Kasumi-1 (cell line): ENCODE data around the gene SCRT2.
"Not testable (repeated sequence)": the region's sequence is repeated elsewhere in the genome, so short reads cannot be mapped to it uniquely, and the experiment has no call there.

Source experiments
- DNase-seq, 2 experiments: peaks; one replicate each; lab custom pipeline; 2025; lab: John Stamatoyannopoulos, UW

SCRT2 gene

DNA sequence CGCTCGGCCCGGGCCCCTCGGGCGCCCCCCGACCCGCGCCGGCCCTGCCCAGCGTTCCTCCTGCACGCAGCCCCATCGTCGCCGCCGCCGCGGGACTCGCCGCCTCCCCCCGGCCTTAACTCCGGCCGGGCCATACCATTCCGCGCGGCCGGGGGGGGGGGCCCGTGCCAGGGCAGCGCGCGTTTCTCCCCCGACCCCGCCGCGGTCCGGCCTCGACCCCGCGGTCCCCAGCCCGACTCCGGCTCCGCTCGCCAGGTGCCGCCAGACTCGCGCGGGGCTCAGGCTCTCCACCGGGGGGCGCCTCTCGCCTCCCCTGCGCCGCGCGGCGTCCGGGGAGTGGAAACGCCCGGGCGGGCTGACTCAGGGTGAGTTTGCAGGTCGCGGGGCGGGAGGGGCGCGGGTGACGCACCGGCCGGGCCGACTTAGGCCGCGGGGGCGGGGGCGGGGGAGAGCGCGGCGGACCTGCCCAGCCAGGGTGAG is 22.5 kb downstream of the SCRT2 start, which contains the start of gene SRXN1:
Gene SRXN1, minus strand, starts transcription at position 91 of the 480 bp plus-strand sequence. Its CDS starts 15 bp downstream, at position 76.
- DNase-seq, result peak; percentile 48 to 50

DNA sequence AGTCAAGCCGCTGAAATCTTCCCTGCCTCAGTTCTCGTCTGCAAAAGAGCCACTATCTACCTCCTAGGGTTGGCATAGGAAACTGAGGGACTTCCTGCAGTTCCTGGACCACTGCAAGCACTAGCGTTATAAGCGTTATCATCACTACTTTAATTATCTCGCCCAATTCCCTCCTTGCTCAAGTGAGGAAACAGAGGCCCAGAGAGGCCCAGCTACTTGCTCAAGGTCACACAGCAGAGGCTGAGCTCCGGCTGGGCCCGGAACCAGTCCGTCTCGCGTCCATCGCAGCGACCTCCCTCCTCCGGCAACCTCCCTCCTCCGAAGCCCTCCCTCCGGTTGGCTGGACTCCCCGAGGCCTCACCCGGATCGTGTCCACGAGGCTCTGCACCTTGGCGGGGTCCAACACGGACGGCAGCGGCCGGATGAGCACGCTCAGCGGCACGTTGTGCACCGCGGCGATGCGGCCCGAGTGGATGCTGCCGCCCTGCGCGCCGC is 22.9 kb downstream of the SCRT2 start:
- DNase-seq, result no peak

DNA sequence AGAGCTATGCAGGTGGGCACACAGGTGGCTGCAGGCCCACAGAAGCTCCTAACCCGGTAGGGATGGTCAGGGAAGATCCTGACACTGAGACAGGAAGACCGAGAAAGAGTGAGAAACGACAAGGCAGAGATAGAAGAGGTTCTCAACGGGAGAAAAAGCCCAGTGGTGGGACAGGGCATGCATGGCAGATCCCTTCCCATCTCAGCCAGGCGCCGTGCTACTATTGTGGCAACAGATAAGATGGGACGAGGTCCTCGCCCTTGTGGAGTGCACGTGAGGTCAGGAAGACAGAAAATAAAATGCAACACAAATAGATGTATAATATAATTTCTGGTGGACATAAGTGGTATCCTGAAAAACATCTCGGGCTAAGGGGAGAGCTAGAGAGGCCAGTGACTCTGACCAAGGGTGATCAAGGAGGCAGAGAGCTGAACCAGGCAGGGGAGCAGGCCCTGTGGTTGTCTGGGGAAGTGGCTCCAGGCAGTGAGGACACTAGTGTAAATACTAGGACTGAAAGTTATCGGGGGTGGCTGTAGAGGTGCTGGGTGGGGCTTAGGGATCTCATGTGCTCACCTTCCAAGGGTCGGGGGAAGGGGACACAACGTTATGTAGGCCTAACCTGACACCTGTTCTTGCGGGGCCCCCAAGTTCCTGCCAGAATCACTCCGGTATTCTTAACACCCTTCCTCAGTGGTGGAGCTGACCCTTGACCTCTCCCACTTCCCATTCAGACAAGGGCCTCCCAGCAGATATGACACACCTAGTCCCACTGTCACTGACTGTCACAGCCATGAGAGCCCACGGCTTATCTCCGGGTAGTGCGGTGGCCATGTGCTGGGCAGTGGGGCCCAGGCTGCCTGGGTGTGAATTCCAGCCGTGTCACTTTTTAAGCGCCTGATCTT is 23.6 kb downstream of the SCRT2 start:
- peak; percentile 19 to 29 for DNase-seq

DNA sequence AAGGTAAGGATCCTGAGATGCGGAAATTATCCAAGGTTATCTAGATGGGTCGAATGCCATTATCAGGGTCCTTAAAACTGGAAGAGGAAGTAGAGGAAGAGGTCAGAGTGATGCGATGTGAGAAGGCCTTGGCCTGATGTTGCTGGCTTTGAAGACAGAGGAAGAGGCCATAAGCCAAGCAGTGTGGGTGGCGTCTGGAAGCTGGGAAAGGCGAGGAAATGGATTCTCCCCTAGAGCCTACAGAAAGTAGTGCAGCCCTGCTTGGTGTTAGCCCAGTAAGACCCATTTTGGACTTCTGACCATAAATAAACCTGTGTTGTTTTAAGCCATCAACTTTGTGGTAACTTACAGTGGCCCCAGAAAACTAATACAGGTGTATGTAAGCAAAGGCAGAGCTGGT is 24.6 kb downstream of the SCRT2 start:
- DNase-seq, result no peak

DNA sequence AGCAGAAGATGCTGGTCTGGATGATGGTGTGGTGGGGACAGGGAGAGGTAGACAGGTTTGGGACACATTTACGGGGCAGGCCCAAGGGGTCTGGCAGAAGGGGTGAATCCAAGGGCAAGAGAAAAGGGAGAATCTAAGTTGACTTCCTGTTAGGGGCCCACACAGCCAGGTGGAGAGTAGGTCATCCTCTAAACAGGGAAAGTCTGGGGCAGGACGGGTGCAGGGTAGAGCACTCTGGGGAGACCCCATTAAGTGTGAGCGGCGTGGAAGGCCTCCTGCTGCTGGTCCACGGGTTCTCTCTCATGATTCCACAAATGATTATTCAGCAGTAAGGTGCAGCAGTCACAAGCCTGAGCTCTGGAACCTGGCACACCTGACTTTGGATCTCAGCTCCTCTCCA is 25.3 kb downstream of the SCRT2 start:
- DNase-seq, result no peak

DNA sequence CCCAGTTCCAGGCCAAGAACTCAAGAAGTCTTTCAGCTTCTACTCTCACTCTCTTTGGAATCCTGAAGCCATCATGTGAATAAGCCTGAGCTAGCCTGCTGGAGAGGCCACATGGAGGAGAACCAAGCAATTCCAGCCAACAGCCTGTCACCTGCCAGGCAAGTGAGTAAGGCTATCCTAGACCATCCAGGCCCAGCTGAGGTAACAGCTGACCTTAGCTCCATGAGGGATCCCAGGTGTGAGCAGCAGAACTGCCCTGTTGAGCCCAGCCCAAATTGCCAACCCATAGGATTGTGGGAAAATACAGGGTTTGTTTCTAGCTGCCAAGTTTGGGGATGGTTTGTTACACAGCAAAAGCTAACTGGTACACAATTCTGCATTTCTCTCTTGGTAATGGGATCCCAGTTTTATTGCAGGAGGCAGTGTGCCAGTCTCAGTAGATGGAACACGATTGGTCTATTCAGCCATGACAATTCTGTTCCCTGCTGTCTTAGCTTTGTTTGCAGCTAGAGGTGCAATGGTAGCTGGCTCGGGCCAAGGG is 28.1 kb downstream of the SCRT2 start:
- DNase-seq, result no peak

DNA sequence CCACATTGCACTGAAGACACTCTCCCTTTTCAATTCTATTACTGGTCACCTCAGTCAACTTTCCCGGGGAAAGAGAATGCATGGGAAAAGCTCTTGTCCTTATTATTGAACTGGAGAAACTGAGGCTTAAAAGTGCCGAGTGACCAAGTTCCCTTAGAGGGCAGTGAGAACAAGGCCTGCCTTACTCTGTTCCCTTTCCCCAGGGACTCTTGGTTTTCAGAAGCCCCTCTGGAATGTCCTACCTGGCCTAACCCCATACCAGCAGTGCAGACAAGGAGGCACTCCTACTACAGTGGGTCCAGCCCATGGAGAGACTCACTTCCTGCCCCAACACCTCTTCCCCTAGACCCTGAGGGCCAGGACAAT is 28.8 kb downstream of the SCRT2 start:
- no peak for DNase-seq

DNA sequence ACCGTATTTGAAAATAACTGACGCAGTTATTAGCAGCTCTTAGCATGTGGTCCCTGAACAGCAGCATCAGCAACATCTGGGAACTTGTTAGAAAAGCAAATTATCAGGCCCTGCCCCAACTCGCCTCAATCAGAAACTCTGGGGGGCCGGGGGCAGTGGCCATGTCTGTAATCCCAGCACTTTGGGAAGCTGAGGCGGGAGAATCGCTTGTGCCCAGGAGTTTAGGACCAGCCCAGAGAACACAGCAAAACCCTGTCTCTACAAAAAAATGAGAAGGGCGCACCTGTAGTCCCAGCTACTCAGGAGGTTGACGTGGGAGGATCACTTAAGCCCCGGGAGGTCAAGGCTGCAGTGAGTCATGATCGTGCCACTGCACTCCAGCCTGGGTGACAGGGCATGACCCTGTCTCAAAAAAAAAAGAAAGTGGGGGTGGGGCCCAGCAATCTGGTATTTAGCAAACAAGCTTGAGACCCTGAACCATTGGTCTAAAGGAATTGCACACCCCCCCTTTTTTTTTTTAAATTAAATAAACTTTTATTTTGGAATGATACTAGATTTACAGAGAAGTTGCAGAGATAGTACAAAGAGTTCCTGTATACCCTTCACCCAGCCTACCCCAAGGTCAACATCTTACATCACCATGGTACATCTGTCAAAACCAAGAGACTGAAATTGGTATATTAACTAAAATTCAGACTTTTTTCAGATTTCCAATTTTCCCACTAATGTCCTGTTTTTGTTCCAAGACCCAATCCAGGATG is 29.3 kb downstream of the SCRT2 start:
- DNase-seq, result no peak

DNA sequence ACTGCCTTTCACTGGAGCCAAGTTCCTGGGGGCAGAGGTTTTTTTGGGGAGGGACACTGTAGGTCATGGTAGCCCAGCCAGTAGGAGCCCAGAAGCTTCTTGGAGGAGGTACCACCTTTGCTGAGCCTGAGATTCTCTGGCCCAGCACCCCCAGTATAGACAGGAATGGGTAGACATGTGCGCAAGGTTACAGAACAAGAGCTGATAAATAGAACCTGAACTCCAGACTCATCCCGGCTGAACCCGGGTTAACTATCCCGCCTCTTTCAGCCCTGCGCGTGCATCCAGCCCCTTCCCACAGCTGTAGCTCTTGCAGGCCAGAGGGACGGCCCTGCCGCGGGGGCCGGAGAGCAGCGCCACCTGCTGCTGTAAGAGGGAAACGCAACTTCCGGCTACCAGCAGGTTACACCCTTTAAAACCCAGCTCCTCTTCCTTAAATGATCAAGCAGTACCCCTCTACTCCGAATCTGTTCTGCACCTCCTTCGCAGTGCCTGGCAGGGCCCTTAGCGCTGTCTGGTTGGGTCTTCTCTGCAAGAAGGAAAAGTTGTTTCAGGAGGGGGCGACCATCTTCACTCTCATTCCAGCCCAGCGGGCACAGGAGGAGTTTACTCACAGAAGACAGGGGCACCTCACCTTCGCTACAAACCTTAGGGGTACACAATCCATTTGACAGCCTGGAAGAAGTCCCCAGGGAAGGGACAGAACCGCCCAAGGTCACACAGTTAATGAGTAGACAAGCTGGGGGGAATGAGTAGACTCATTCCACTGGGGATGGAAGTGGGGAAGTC is 30.1 kb downstream of the SCRT2 start:
- peak; percentile 69 to 76 for DNase-seq

DNA sequence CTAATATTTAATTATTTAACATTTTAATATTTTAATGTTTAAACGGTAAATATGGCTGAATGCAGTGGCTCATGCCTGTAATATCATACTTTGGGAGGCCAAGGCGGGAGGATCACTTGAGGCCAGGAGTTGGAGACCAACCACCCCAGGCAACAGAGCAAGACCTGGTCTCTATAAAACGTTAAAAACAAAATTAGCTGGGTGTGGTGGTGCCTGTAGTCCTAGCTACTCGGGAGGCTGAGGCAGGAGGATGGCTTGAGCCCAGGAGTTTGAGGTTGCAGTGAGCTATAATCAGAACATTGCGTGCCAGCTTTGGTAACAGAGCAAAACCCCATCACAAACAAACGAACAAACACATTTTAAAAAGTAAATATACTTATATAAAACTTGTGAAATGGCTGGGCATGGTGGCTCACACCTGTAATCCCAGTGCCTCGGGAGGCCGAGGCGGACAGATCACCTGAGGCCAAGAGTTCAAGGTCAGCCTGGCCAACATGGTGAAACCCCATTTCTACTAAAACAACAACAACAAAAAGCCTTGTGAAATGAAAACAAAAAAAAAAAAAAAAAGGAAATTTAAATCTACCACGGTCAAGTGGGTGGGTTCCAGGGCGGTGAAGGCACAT is 30.8 kb downstream of the SCRT2 start:
- no peak for DNase-seq

DNA sequence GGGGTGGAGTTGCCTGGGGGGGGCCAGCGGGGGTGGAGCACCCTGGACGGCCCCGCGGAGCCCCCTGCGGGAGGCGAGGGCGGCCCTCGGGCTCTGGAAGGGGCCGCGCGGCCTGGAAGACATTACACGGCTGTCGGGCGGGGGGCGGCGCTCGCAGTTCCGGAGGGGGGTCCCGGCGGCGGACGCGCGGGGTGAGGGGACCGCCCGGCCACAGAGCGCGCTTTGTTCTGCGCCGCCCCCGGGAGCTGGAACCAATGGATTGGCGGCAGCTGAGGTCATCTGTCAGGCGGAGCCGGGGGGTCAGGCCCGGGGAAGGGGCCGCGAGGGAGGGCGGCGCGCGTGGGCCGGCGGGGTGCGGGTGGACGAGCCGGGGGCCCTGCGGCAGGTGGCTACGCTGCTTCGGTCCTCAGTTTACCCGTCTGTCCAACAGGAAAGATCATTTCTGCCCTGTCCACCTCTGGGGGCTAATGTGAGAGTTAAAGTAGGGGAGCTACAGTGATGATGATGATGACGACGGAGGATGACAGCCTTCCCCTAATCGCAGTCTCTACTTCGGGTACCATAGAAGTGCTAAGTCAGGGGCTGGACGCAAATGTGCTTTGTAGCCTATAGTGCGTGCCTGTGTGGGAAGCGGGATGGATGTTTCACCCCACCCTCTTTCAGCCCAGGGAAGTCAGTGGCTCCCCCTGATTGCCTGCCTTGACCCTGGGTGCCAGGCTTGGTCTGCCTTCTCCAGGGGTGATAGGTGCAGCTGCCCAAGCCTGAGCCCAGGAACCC is 33.0 kb downstream of the SCRT2 start:
- no peak for DNase-seq

DNA sequence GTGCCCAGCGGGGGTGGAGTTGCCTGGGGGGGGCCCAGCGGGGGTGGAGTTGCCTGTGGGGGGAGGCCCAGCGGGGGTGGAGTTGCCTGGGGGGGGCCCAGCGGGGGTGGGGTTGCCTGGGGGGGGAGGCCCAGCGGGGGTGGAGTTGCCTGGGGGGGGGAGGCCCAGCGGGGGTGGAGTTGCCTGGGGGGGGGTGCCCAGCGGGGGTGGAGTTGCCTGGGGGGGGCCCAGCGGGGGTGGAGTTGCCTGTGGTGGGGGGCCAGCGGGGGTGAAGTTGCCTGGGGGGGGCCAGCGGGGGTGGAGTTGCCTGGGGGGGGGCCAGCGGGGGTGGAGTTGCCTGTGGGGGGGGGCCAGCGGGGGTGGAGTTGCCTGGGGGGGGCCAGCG is 33.6 kb downstream of the SCRT2 start:
- not testable (repeated sequence) for DNase-seq

DNA sequence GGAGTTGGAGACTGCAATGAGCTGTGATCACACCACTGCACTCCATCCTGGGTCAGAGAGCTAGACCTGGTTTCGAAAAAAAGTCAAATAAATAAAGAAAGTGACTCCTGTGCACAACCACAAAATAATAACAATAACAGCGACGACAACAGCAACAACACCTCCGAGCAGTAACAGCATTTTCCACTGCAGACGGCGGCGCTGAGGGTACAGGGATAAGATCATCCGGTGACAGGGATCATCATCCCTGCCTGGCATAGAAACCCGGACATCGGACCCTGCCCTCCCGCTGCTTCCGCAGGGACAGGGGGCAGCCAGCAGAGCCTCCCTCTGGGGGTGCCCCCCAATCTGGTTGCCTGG is 34.1 kb downstream of the SCRT2 start:
- DNase-seq, result no peak

DNA sequence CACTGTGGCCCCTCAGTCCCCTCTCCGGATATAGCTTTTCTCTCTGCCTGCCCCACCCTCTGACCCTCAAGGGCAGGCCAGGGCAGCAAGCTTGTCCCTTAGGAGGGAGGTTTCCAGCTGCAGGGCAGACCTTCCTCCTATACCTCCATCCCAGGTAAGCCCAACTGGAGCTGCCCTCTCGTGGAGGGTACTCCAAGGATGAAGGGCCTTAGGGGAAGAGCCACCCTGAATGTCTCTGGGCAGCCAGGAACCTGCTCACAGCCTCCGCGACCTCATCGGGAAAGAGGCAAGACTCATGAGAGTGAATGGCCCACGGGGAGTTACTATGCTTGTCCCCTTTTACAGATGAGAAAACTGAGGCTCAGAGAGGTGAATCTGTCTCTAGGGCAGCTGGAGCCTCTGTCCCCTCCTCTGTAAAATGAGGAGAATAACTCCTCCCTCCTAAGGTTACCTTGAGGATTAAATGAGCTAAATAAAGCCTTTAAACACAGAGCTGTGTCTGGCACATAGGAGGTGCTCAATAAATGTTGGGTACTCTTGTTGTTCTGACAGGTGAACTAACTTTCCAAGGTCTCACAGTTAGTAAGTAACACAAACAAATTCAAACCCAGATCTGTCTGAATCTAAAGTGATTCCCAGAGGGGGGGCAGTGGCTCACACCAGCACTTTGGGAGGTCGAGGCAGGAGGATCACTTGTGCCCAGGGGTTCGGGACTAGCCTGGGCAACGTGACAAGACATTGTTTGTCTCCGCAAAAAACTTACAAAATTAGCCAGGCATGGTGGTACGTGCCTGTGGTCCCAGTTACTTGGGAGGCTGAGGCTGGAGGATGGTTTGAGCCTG is 34.7 kb downstream of the SCRT2 start:
- DNase-seq, result no peak

DNA sequence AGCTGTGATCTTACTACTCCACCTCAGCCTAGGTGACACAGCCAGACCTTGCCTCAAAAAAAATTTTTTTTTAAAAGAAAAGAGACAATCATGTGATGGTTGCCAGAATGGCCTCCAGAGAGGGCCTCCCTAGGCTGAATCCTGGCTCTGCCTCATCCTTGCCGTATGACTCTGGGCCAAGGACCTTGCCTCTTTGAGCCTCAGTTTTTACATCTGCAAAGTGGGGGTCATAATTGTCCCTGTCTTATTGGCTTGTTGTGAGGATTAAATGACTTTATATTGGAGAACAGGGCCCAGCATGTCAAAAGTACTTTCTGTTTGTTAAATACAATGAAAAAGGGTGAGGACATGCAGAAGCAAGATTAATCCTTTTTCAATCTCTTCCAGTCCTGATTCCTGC is 37.0 kb downstream of the SCRT2 start:
- no peak for DNase-seq

DNA sequence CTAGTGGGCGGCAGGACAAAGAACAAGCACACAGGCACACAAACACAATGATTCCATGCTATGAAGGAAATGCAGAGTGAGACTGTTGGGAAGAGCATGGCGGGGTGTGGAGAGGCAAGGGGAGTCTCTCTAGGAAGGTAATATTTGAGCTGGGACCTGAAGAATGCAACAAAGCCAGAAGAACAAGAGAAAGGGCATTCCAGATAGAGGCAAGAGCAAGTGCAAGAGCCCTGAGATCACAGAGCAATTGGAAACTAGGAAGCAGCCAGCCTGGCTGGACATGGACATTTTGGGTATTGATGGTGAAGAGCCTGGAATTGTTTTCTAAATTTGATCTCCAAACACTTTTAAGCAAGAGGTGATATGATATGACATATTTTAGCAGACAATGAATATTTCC is 38.0 kb downstream of the SCRT2 start:
- DNase-seq, result no peak

DNA sequence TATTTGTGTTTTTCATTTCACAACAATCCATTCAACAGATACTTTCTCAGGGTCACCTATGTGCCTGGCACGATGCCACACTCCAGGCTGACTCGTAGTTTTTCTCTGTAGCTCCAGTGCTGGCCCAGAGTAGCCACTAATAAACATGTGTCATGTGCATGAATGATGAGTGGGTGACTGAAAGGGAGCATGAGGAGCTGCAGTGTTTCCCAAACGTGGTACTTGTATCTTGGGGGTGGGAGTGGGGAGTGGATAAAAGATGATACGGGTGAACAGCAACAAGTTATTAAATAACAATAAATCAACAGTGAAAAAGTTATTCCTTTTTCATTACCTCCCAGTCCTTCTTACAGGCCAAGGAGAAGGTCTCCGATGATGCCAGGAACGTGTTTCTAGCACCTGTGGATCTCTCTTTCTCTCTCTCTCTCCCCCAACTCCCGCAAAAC is 39.7 kb downstream of the SCRT2 start:
- DNase-seq, result no peak

DNA sequence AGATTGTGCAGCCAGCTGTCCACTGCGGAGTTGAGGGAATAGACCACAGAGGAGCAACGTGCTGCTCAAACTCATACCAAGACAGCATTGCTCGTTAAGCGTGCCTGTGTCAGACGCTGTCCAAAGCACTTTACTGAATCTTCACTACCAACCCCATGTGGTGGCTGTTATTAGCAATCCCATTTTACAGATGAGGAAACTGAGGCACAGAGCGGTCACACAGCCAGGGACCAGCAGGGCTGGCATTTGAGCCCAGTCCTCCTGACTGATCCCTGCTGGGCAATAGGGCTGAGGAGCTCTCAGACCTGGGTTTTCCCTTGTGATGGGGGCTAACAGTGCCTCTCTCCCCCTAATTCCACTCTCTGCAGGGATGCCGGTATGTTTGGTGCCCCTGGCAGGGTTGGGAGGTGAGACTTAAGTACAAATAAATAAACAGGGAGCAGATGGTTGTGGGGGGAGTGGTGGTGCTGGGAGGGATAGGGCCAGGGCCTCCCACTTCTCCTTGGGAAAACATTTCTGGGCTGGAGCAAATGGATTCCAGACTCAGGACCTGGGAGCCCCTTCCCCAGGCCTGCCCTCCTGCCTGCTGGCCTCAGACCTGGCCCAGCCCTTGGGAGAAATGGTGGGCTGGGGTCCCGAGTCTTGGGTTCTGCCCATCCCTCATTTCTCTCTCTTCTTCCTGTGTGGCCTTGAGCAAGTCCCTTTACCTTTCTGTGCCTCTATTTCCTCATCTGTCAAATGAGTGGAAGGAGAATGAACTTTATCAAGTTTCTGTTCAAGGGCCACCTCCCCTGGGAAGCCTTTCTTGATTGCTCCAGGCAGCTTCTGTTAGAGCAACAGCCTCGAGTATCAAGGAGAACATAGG is 40.3 kb downstream of the SCRT2 start:
- DNase-seq, result no peak
